GM21737 (cell line): ENCODE results near the gene INTS1.
"Not testable (repeated sequence)": the region's sequence is repeated elsewhere in the genome, so short reads cannot be mapped to it uniquely, and the experiment has no call there.

Experiments used
- ATAC-seq: cut with Tn5 transposase; IDR thresholded peaks from one replicate; pipeline ENCODE4 v1.9.1; 2021; ENCODE audit warnings: mild to moderate bottlenecking, moderate library complexity; ENCODE audit not compliant: unreplicated experiment

INTS1 gene

GRCh38 chr7:1531263-1531978, 27.2 kb upstream of the INTS1 start:
- ATAC-seq: peak; percentile 22

GRCh38 chr7:1530946-1531262, 26.7 kb upstream of the INTS1 start:
- peak; percentile 4 for ATAC-seq

DNA sequence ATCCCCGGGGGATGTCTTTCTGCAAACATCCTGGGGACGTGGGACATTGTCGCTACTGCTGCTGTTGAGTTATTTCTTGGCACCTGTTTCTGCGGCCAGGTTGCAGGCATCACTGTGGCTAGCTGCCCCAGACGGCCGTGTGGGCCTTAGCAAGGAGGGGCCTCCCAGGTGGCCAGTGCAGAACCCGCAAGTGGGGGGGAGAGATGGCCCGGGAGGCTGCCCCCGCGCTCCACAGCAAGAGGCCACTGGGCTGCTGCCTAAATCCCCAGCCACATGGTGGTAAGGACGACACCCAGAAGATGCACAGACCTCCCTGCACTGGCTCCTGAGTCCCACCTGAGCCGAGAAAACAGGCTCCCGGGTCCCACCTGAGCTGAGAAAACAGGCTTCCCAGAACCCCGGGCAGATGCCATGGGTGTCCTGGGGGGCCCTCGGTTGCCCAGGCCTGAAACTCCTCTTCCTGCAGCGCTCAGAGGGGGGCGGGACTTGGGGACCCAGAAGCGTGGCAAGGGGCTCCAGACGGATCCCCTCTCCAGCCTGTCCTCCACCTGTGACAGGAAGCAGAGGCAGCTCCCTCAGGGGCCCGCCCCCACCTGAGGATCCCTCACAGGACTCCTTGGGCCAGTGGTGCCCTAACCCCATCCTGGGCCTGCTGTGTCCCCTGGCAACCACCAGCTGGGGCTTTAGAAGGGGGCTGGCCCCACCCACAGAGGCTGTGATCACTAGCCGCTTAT, 25.4 kb upstream of the INTS1 start:
- no peak for ATAC-seq

DNA sequence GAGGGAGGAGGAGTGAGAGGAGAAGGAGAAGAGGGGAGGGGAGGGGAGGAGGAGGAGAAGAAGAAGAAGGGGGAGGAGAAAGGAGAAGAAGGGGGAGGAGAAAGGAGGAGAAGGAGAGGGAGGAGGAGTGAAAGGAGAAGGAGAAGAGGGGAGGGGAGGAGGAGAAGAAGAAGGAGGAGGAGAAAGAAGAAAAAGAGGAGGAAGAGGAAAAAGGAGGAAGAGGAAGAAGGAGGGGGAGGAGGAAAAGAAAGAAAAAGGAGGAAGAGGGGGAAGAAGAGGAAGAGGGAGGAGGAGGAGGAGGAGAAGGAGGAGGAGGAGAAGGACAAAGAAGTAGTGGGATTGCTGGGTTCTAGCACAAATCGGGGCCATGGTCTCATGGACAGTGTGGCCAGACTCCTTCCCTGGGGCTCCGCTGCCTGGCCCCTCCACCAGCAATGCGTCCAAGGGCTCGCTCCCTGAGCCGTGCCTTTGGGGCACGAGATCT, 22.1 kb upstream of the INTS1 start:
- ATAC-seq: no peak

DNA sequence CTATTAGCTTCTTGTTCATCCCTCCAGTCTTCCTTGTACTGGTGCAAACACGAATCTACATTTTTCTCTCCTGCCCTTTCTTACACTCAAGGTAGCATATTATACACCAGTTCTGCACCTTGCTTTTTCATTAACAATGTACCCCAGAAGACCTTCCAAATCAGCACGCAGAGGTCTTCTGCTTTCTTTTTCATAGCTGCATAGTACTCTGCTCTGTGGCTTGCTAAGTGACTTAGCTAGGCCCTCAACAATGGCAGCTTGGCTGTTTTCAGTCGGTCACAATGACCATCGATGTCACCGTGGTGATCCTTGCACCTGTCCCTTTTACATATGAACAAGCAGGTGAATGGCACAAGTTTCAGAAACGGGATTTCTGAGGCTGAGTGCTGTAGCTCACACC, 21.2 kb upstream of the INTS1 start:
- ATAC-seq: no peak

DNA sequence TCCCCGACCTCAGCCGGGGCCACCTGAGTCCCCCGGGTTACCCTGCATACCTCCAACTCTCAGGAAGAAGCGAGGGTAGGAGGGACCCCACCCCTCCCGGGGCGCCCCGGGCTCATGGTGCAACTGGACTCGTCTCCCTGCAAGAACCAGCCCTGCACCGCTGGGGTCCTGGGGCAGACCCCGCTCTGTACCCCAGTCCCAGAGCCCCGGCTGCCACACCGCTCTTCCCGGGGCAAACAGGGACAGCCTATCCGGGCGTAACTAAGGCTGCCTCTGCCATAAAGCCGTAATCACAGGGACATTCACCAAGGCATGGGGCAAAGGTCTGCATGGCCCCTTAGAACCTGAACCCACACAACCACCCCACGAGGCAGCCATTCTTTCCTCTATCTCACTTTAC, 19.7 kb upstream of the INTS1 start:
- no peak for ATAC-seq

DNA sequence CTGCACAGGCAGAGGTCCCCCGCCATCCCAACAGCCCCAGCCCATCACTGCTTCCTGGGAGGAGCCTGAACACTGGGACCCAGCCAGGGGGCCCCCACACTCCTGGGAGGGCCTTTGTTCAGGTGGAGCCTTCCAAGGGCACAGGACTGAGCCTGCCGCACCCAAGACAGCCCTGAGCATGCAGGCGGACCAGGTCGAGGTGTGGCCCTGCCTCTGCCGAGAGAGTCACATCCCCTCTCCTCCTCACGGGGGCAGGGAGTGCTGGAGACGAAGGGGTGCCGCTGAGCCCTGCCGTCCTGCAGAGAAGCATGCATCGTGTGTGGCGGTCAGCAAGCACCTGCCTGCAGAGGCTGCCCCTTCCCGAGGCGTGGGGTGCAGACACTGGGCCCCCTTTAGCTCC, 19.0 kb upstream of the INTS1 start:
- ATAC-seq: no peak

DNA sequence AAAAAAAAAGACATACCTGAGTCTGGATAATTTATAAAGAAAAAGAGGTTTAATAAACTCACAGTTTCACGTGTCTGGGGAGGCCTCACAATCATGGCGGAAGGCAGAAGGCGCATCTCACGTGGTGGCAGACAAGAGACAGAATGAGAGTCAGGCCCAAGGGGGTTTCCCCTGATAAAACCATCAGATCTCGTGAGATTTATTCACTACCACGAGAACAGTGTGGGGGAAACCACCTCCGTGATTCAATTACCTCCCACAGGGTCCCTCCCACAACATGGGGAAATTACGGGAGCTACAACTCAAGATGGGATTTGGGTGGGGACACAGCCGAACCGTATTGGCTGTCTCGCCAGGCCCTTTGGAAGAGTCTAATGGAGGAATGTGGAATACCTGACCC, 17.3 kb upstream of the INTS1 start:
- no peak for ATAC-seq

- no peak for ATAC-seq
Measured at GRCh38 chr7:1520539-1521234, 16.5 kb upstream of the INTS1 start.

DNA sequence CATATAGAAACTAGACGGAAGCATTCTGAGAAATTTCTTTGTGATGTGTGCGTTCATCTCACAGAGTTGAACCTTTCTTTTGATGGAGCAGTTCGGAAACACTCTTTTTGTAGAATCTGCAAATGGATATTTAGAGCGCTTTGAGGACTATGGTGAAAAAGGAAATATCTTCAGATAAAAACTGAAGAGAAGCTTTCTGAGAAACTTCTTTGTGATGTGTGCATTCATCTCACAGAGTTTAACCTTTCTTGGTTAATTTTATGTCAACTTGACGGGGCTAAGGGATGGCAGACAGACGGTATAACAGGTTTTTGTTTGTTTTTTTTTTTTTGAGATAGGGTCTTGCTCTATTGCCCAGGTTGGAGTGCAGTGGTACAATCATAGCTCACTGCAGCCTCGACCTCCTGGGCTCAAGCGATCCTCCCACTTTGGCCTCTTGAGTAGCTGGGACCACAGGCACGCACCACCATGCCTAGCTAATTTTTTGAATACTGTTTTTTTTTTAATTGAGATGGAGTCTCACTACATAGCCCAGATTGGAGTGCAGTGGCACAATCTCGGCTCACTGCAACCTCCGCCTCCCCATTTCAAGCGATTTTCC, 15.2 kb upstream of the INTS1 start:
- ATAC-seq: not testable (repeated sequence)

GRCh38 chr7:1516586-1517251, 12.5 kb upstream of the INTS1 start:
- ATAC-seq: no peak

DNA sequence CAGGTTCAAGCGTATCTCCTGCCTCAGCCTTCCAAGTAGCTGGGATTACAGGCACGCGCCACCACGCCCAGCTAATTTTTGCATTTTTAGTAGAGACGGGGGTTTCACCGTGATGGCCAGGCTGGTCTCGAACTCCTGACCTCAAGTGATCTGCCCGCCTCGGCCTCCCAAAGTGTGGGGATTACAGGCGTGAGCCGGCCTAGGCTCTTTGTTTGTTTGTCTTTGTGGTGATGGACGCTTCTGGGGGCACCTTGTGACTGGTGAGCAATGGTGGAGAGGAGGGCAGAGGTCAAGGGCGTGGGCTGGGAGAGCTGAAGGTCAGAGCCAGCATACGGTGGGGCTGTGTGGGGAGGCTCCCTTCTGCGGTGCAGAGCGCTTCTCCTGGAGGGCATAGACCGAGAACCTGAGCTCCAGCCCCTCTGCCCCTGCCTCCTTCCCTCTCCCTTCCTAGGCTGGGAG, 11.3 kb upstream of the INTS1 start:
- ATAC-seq: not testable (repeated sequence)

DNA sequence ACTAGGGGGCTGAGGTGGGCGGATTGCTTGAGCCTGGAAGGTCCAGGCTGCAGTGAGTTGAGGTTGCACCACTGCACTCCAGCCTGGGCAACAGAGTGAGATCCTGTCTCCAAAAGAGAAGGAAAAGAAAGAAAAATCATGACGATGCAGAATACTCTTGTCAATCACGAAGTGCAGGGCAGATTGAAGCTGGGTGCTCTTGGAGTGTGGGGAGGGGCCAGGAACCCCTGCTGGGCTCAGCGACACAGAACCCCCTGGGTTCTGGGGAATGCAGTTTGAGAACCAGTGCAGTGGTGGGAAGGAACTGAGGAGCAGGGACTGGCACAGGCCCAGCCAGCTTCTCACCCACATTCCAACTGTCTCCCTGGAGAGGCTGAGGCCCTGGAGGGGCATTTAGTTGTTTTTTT, 10.8 kb upstream of the INTS1 start:
- ATAC-seq: no peak

GRCh38 chr7:1514407-1514806, 10.2 kb upstream of the INTS1 start:
- ATAC-seq: no peak

- ATAC-seq: no peak
Measured at GRCh38 chr7:1513657-1514095, 9.5 kb upstream of the INTS1 start.

DNA sequence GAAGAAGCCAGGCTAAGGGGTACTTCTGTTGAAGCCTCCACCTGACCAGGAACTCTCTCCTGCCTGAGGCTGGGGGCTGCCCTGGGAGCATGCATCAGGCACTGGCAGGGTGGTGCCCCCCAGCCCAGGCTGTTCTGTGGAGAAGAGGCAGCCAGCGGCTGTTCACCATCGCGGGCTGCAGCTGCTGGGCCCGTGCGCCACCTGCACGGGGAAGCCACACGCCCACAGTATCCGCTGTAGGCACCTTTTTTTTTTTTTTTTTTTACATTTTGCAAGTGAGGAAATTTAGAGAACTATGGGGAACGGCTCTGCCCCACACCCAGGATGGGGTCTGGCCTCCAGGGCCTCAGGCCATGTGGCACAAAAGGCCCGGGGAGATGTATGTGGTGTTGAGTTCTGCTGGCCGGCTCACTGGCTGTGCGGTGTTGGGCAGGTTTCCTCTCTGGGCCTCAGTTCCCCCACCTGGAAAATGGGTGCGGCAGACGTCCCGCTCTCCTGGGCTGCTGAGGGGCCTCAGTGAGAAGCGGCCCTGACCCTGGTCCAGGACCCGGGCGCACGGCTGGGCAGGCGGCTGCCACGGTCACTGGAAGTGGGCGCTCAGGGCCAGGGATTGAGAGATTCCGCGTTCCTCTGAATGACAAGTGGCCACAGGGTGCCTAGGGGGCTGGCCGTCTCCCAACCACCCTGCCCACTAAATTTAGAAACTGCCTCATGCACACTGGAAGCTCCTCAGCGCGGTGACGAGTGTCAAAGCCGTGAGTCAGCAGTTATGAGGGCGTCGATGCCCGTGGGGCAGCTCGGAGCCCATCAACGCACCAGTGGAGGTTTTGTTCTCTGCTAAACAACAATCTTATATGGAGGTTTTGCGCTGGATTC, 8.8 kb upstream of the INTS1 start:
- no peak for ATAC-seq

GRCh38 chr7:1511444-1512422, 7.5 kb upstream of the INTS1 start:
- ATAC-seq: no peak

DNA sequence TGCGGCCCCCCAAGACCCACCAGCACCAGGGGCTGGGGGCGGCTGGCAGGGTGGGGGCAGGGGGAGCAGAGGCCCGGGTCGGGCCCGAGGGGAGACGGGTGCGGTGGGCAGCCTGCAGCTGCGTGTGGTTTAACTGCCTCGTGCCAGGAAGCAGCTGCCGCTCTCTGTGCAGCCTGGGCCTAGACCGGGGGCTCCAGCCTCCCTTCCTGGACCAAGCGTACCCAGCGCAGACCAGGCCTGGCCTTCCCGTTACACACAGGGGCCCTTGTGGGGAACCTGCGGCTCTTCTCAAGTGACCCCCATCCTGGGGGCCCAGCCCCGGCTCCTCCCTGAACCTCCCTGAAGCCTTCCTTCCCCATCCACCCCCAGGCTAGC, 6.6 kb upstream of the INTS1 start:
- ATAC-seq: no peak

- no peak for ATAC-seq
Measured at GRCh38 chr7:1509226-1509625, 5.0 kb upstream of the INTS1 start.
